K562 (cell line): ENCODE measurements around the gene CCDC85C. TPM values are rescaled to one million over a fixed set of nuclear protein-coding genes. Genes with fewer than 3 reads are reported as not detected.

Experiments used
- ATAC-seq: fragments of 200-7000 bp; cut with Tn5 transposase; 3 replicates; pipeline ENCODE4 v1.9.1; 2020; ENCODE audit warnings: moderate library complexity
- BruUV-seq: library from RNA; stranded (reverse); fragments of 400-500 nt; replicated peaks from 2 replicates; lab custom pipeline; 2021; lab: Mats Ljungman, UMichigan
- CTCF ChIA-PET: fragments of 300-600 bp; formaldehyde crosslinking; extraction: SDS; loops from one replicate; lab custom pipeline; 2021; ENCODE audit warnings: low intra/inter-chr PET ratio; lab: Yijun Ruan, JAX
- POLR2A ChIA-PET: fragments of 300-600, 350-650 bp; sonication (Branson Sonifier 250); formaldehyde crosslinking; extraction: SDS; loops from one replicate; lab custom pipeline; 2021; ENCODE audit warnings: antibody characterized with exemption, inconsistent platforms; lab: Yijun Ruan, JAX
- DNase-seq, 4 experiments: peaks; one replicate each; pipeline versions ENCODE4 v3.0.0 to v3.0.0-alpha.2; 2011 to 2018; ENCODE audit warnings: low spot score in 3 of 4, mixed read lengths in 3 of 4; ENCODE audit errors: extremely low read depth in 1 of 4
- FAIRE-seq: peaks from 2 replicates; lab custom pipeline; 2011; peaks lifted over from hg19 to GRCh38; lab: Jason Lieb, UNC
- H2AFZ ChIP-seq: 2 replicates; pipeline ENCODE4 v1.6.0; 2011; ENCODE audit warnings: low read depth, low read length, control low read depth, inconsistent platforms
- H3K27ac ChIP-seq: fragments of 200-600 bp; 3 replicates; pipeline ENCODE4 v1.8.0; 2011; ENCODE audit warnings: low read depth, mild to moderate bottlenecking, control low read depth, inconsistent platforms, low read length, moderate library complexity, mixed read lengths; ENCODE audit errors: extremely low read depth
- H3K27me3 ChIP-seq, 2 experiments: fragments of 300-600 bp in 1 of 2; 2 replicates in 1 of 2; 3 replicates in 1 of 2; pipeline versions ENCODE4 v1.6.0 to v1.8.0; 2011; ENCODE audit warnings: inconsistent platforms in 2 of 2, low read length in 2 of 2, mild to moderate bottlenecking in 1 of 2, mixed read lengths in 1 of 2, moderate library complexity in 1 of 2; ENCODE audit not compliant: control insufficient read depth in 2 of 2, insufficient read depth in 2 of 2
- H3K36me3 ChIP-seq: fragments of 300-600 bp; 3 replicates; pipeline ENCODE4 v1.8.0; 2011; ENCODE audit warnings: mild to moderate bottlenecking, low read length, inconsistent platforms; ENCODE audit not compliant: control insufficient read depth, insufficient read depth
- H3K4me1 ChIP-seq, 2 experiments: fragments of 200-600 bp in 1 of 2; replicated peaks in 1 of 2; 2 replicates in 1 of 2; 3 replicates in 1 of 2; pipeline versions ENCODE4 v1.5.1 to v1.8.0; 2011; ENCODE audit warnings: inconsistent platforms in 2 of 2, low read length in 2 of 2, mild to moderate bottlenecking in 1 of 2, mixed read lengths in 1 of 2, moderate library complexity in 1 of 2; ENCODE audit not compliant: control insufficient read depth in 2 of 2, insufficient read depth in 2 of 2
- H3K4me2 ChIP-seq: 2 replicates; pipeline ENCODE4 v1.6.1; 2011; ENCODE audit warnings: low read length, control low read depth, inconsistent platforms, mixed read lengths; ENCODE audit not compliant: insufficient read depth
- H3K4me3 ChIP-seq: fragments of 200-600 bp; sonication (generic), shearing (Covaris generic); 2 replicates; pipeline ENCODE4 v1.5.1; 2016; ENCODE audit warnings: control low read depth, inconsistent platforms
- H3K79me2 ChIP-seq: fragments of 200-600 bp; 3 replicates; pipeline ENCODE4 v1.8.0; 2011; ENCODE audit warnings: low read length, inconsistent platforms; ENCODE audit not compliant: control insufficient read depth, insufficient read depth
- H3K9ac ChIP-seq, 2 experiments: 2 replicates each; pipeline versions ENCODE4 v1.6.0 to v1.6.1; 2011; ENCODE audit warnings: low read depth in 2 of 2, low read length in 2 of 2, control low read depth in 1 of 2, inconsistent platforms in 1 of 2, mild to moderate bottlenecking in 1 of 2, mixed read lengths in 1 of 2; ENCODE audit not compliant: insufficient read depth in 1 of 2
- H3K9me1 ChIP-seq: one replicate; pipeline ENCODE4 v1.6.0; 2011; ENCODE audit warnings: inconsistent platforms, mild to moderate bottlenecking, low read length, moderate library complexity; ENCODE audit not compliant: control insufficient read depth, insufficient read depth
- H3K9me3 ChIP-seq: replicated peaks from 2 replicates; pipeline ENCODE4 v1.5.1; 2011; ENCODE audit warnings: low read depth, low read length, inconsistent platforms; ENCODE audit not compliant: control insufficient read depth, insufficient read depth
- H4K20me1 ChIP-seq: replicated peaks from 2 replicates; pipeline ENCODE4 v1.6.1; 2011; ENCODE audit warnings: low read length, inconsistent platforms, mixed read lengths; ENCODE audit not compliant: control insufficient read depth, insufficient read depth
- ARID2 ChIP-seq: fragments of 450-650 bp; IDR thresholded peaks from 2 replicates; pipeline ENCODE4 v1.6.1; 2017; ENCODE audit warnings: antibody characterized with exemption, mild to moderate bottlenecking
- BRF1 ChIP-seq: IDR thresholded peaks from 3 replicates; pipeline ENCODE4 v1.6.1; 2011; ENCODE audit warnings: borderline replicate concordance, mild to moderate bottlenecking; ENCODE audit not compliant: insufficient read length; ENCODE audit errors: extremely low read depth
- CBX1 ChIP-seq: sonication (generic); IDR thresholded peaks from 2 replicates; pipeline ENCODE4 v1.6.1; 2016; ENCODE audit warnings: antibody characterized with exemption, low read depth, mild to moderate bottlenecking
- NFATC3 ChIP-seq: fragments of 450-650 bp; IDR thresholded peaks from 2 replicates; pipeline ENCODE4 v1.6.1; 2017; ENCODE audit warnings: mild to moderate bottlenecking
- NFYB ChIP-seq: IDR thresholded peaks from 2 replicates; pipeline ENCODE4 v1.6.1; 2011; ENCODE audit warnings: mild to moderate bottlenecking, moderate library complexity; ENCODE audit not compliant: insufficient read length; ENCODE audit errors: extremely low read depth
- STAT5A ChIP-seq: IDR thresholded peaks from 2 replicates; pipeline ENCODE4 v1.6.1; 2012; ENCODE audit warnings: low read length, inconsistent platforms, borderline replicate concordance
- THRAP3 ChIP-seq: fragments of 450-650 bp; IDR thresholded peaks from 2 replicates; pipeline ENCODE4 v1.6.1; 2016; ENCODE audit warnings: mild to moderate bottlenecking, inconsistent platforms, borderline replicate concordance
- ZFP36 ChIP-seq: fragments of 150-350 bp; IDR thresholded peaks from 2 replicates; pipeline ENCODE4 v1.6.1; 2018; ENCODE audit warnings: low read length, low read depth; ENCODE audit not compliant: partially characterized antibody
- WGBS: fragments of 100-300 bp; shearing (Covaris generic); methylation state at CpG from one replicate; pipeline ENCODE4 v1.1.6; 2016; ENCODE audit warnings: low coverage, mixed read lengths; ENCODE audit not compliant: insufficient coverage; ENCODE audit errors: missing lambda C conversion rate; 5-methylcytosine and 5-hydroxymethylcytosine counted together
- in situ Hi-C: fragments of 300-500 bp; cut with MboI; formaldehyde crosslinking; loops from 4 replicates; pipeline ENCODE4 v1.15.0; 2018; ENCODE audit warnings: inconsistent platforms, mixed read lengths
- intact Hi-C: fragments of 100-400 bp; cut with micrococcal nuclease; formaldehyde crosslinking; loops from 2 replicates; pipeline ENCODE4 v1.14.2; 2022
- polyA plus RNA-seq, 8 experiments: library from polyadenylated mRNA; depleted of rRNA in 4 of 8; stranded (reverse) in 5 of 8; unstranded in 3 of 8; fragments of >200 nt; fragmentation: Nextera tagmentation in 2 of 8; fragmentation: Illumina TruSeq in 1 of 8; extraction: Ambion mirVana in 2 of 8; extraction: Trizol in 1 of 8; gene quantifications; 2 replicates each; pipeline versions ENCODE4 v1.2.1 to v1.2.3, GENCODE V29; 2011 to 2014; ENCODE audit warnings: inconsistent platforms in 1 of 8, missing spikeins in 1 of 8
- total RNA-seq, 7 experiments: library from RNA; depleted of rRNA in 6 of 7; stranded (reverse); fragments of >200 nt in 6 of 7; fragmentation: Illumina TruSeq in 2 of 7; extraction: Trizol in 2 of 7; gene quantifications; 2 replicates each; pipeline versions ENCODE4 v1.2.1 to v1.2.3, GENCODE V29; 2011 to 2021; ENCODE audit warnings: low replicate concordance in 1 of 7
- TF ChIP-seq, protein P1 (sequence below): sonication (generic); formaldehyde crosslinking; IDR thresholded peaks from 2 replicates; pipeline ENCODE4 v1.8.1; 2023; ENCODE audit warnings: mild to moderate bottlenecking, missing genetic modification reagents, moderate library complexity

Gene CCDC85C
- total and polyA plus RNA-seq, 9 of the 15 experiments (the other 6 are each of a cell fraction or from before 2014, with no cell fraction given) = 0.18 to 22.0 (median 6.3) TPM

GRCh38 chr14:99451234-99451633, 152.8 kb downstream of the CCDC85C start:
- peaks cover 8 to 10% of the 10 kb centered on the region in 2 experiments; a peak in 3 of 5 replicates for H3K4me1 ChIP-seq
- ChIA-PET CTCF (no interaction called here), POLR2A (interaction anchor here (1.0 to 1.5 kb wide), 2 partner anchors 10 to 15 kb away, joined by 4 read pairs; no protein-coding TSS in a partner anchor)
- in situ Hi-C loops = no loop called here
- DNase-seq (no peak), FAIRE-seq (no peak), ATAC-seq (no peak)
- no peak overlapping the region for H3K4me3 ChIP-seq
- intact Hi-C loops = no loop called here
- TF ChIP-seq THRAP3 (no peak), ARID2 (no peak), BRF1 (no peak), NFATC3 (no peak), CBX1 (no peak), ZFP36 (no peak), STAT5A (no peak), NFYB (no peak)
- TF ChIP-seq, protein P1, sequence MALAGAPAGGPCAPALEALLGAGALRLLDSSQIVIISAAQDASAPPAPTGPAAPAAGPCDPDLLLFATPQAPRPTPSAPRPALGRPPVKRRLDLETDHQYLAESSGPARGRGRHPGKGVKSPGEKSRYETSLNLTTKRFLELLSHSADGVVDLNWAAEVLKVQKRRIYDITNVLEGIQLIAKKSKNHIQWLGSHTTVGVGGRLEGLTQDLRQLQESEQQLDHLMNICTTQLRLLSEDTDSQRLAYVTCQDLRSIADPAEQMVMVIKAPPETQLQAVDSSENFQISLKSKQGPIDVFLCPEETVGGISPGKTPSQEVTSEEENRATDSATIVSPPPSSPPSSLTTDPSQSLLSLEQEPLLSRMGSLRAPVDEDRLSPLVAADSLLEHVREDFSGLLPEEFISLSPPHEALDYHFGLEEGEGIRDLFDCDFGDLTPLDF (CRISPR knock-in tag) = no peak
- WGBS = 88% methylated on average over 4 of the region's 5 CpGs
- H3K9me1 ChIP-seq = no peaks in the 10 kb centered on the region
- peaks cover 40% of the 10 kb centered on the region; the same call in 2 of the 3 replicates for H3K36me3 ChIP-seq
- no peak overlapping the region for H2AFZ ChIP-seq
- peaks cover 6% of the 10 kb centered on the region; the same call in 1 of the 2 replicates for H4K20me1 ChIP-seq
- no peak overlapping the region for H3K9ac ChIP-seq
- H3K4me2 ChIP-seq = no peak overlapping the region
- H3K79me2 ChIP-seq = no peaks in the 10 kb centered on the region
- H3K27ac ChIP-seq = no peak overlapping the region
- no peaks in the 10 kb centered on the region for H3K27me3 ChIP-seq
- no peaks in the 10 kb centered on the region for H3K9me3 ChIP-seq
- no TSS peak for BruUV-seq
